KG1 (cell line): Measurements from ENCODE around the gene RAI14.
"Not testable (repeated sequence)": the region's sequence is repeated elsewhere in the genome, so short reads cannot be mapped to it uniquely, and the experiment has no call there.

ENCODE experiments used
- DNase-seq: peaks from one replicate; lab custom pipeline; 2025; lab: John Stamatoyannopoulos, UW

RAI14 gene

GRCh38 chr5:34822956-34823715, 167.0 kb downstream of the RAI14 start:
- no peak for DNase-seq

GRCh38 chr5:34826347-34826746, 170.2 kb downstream of the RAI14 start:
- no peak for DNase-seq

- no peak for DNase-seq
Observed at GRCh38 chr5:34827588-34828506, 171.7 kb downstream of the RAI14 start.

- DNase-seq = not testable (repeated sequence)
Observed at GRCh38 chr5:34830827-34831226, 174.7 kb downstream of the RAI14 start.

- DNase-seq = no peak
Observed at GRCh38 chr5:34831303-34831702, 175.2 kb downstream of the RAI14 start.

- DNase-seq = no peak
Observed at GRCh38 chr5:34832568-34832967, 176.4 kb downstream of the RAI14 start.

GRCh38 chr5:34833090-34833489, 177.0 kb downstream of the RAI14 start:
- no peak for DNase-seq

- DNase-seq = no peak
Observed at GRCh38 chr5:34833976-34834793, 178.1 kb downstream of the RAI14 start.

- DNase-seq = no peak
Observed at GRCh38 chr5:34834794-34835089, 178.6 kb downstream of the RAI14 start.

- no peak for DNase-seq
Observed at GRCh38 chr5:34835664-34836063, 179.5 kb downstream of the RAI14 start.

- DNase-seq = peak; percentile 36
Observed at GRCh38 chr5:34838785-34839714, 182.9 kb downstream of the RAI14 start, which contains the start of gene TTC23L. Gene TTC23L, plus strand, starts transcription at chr5:34839164. Its CDS starts 1,508 bp downstream, at chr5:34840672.

GRCh38 chr5:34841816-34842215, 185.7 kb downstream of the RAI14 start:
- DNase-seq = no peak

- no peak for DNase-seq
Observed at GRCh38 chr5:34842554-34842953, 186.4 kb downstream of the RAI14 start.

GRCh38 chr5:34843497-34843896, 187.4 kb downstream of the RAI14 start:
- no peak for DNase-seq

GRCh38 chr5:34844106-34844505, 188.0 kb downstream of the RAI14 start:
- no peak for DNase-seq

- no peak for DNase-seq
Observed at GRCh38 chr5:34844999-34845398, 188.9 kb downstream of the RAI14 start.

- no peak for DNase-seq
Observed at GRCh38 chr5:34847056-34847455, 190.9 kb downstream of the RAI14 start.

- no peak for DNase-seq
Observed at GRCh38 chr5:34847552-34847951, 191.4 kb downstream of the RAI14 start.

GRCh38 chr5:34848230-34848629, 192.1 kb downstream of the RAI14 start:
- DNase-seq = no peak

GRCh38 chr5:34849253-34849652, 193.1 kb downstream of the RAI14 start:
- DNase-seq = no peak
